ENCODE data around the gene CLEC17A. TPM values are rescaled to one million over a fixed set of nuclear protein-coding genes. Genes with fewer than 3 reads are reported as not detected.
"Not testable (repeated sequence)": the region's sequence is repeated elsewhere in the genome, so short reads cannot be mapped to it uniquely, and the experiment has no call there.

The CLEC17A gene
- total and polyA plus RNA-seq, 2 of the 8 experiments (the other 6 are each of a cell fraction or from before 2014, with no cell fraction given) = not detected

DNA sequence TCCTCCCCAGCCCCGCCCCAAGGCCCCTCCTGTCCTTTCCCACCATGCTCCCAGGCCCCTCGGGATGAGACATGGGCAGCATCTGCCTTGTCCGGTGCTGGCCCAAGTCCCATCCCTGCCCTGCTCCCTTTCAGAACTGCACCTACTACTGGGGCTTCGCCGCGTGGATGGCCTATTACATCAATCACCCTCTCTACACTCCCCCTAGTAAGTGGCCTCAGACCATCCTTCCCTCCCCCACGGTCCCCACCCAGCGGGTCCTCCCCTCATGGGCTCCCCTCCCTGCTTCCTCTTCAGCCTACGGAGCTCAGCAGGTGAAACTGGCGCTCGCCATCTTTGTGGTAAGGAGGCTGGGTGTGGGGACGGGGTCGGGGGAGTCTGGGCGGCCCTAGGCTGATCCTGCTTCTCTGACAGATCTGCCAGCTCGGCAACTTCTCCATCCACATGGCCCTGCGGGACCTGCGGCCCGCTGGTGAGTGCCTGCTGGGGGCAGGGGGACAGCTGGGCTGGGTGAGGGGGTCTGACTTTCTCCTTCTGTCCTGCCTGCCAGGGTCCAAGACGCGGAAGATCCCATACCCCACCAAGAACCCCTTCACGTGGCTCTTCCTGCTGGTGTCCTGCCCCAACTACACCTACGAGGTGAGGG, 18.1 kb upstream of the CLEC17A start:
- H3K36me3 ChIP-seq (ENCODE audit: control insufficient read depth in 2 of 4, insufficient read depth in 4 of 4, low read length in 3 of 4) = peaks cover 0 to 16% (median 6%) of the 10 kb centered on the region in 4 experiments; a peak in 3 of 8 replicates
- not testable (repeated sequence) for H3K56ac ChIP-seq (replicated peaks; ENCODE audit: insufficient read length, low read depth, low read length); H3K4me3 ChIP-seq (ENCODE audit: extremely low read depth in 1 of 4, insufficient read depth in 2 of 4, low read depth in 3 of 4, low read length in 4 of 4); H3K4ac ChIP-seq (replicated peaks; ENCODE audit: insufficient read length, low read depth, low read length); H3K23ac ChIP-seq (ENCODE audit: insufficient read length); H2BK15ac ChIP-seq (ENCODE audit: low read length); H4K5ac ChIP-seq (ENCODE audit: insufficient read length, low read depth, low read length); H4K91ac ChIP-seq (replicated peaks; ENCODE audit: insufficient read length, low read length); H2BK120ac ChIP-seq (replicated peaks; ENCODE audit: low read depth, low read length); H3K27me3 ChIP-seq (replicated peaks in 1 of 4; ENCODE audit: control insufficient read depth in 3 of 4, extremely low read depth in 1 of 4, insufficient read depth in 3 of 4, low read length in 3 of 4); H4K8ac ChIP-seq (ENCODE audit: extremely low read depth, insufficient read depth, low read length); H2AFZ ChIP-seq (ENCODE audit: low read length); DNase-seq (ENCODE audit: low read depth in 1 of 2, low spot score in 2 of 2); H3K79me1 ChIP-seq (ENCODE audit: low read depth, low read length); H3K4me2 ChIP-seq (ENCODE audit: insufficient read depth in 1 of 2, low read depth in 2 of 2, low read length in 2 of 2); H2BK5ac ChIP-seq (ENCODE audit: low read depth, low read length); H3K9ac ChIP-seq (replicated peaks in 1 of 4; ENCODE audit: extremely low read depth in 1 of 4, low read depth in 3 of 4, low read length in 3 of 4); H3K23me2 ChIP-seq (ENCODE audit: low read depth, low read length); H3K14ac ChIP-seq (ENCODE audit: insufficient read length); H3K9me3 ChIP-seq (ENCODE audit: insufficient read depth in 2 of 2, low read depth in 1 of 2, low read length in 1 of 2); H2BK12ac ChIP-seq (ENCODE audit: low read depth, low read length); H3K27ac ChIP-seq (ENCODE audit: low read depth, low read length); H2AK5ac ChIP-seq (ENCODE audit: low read depth, low read length); H2BK20ac ChIP-seq (ENCODE audit: low read length); H3K18ac ChIP-seq (ENCODE audit: extremely low read depth, low read length)
- WGBS, 2 experiments (ENCODE audit: extremely low coverage in 1 of 2, insufficient coverage in 1 of 2, insufficient read length in 1 of 2, insufficient replicate concordance in 2 of 2, low coverage in 1 of 2, low lambda C conversion rate in 2 of 2, missing lambda C conversion rate in 1 of 2) = 89% methylated on average over 14 of the region's 22 CpGs; no CpG with 5 or more reads in 1 of the 2 experiments
- H4K20me1 ChIP-seq (replicated peaks in 1 of 2; ENCODE audit: control insufficient read depth in 1 of 2, insufficient read depth in 2 of 2, low read length in 2 of 2) = peaks cover 0 to 17% of the 10 kb centered on the region in 2 experiments
- ChIA-PET POLR2A (ENCODE audit: partially characterized antibody) (interaction anchor here (1.2 kb wide), 1 partner anchor 14 kb away, joined by 4 read pairs; no protein-coding TSS in a partner anchor), CTCF (ENCODE audit: partially characterized antibody) (interaction anchor here (1.1 kb wide), 1 partner anchor 125 kb away, joined by 3 read pairs; the partner anchor contains the start of gene ZNF333)
- peaks cover 0 to 36% (median 31%) of the 10 kb centered on the region in 4 experiments; a peak in 6 of 7 replicates for H3K4me1 ChIP-seq (replicated peaks in 1 of 4; ENCODE audit: control insufficient read depth in 3 of 4, insufficient read depth in 4 of 4, low read length in 3 of 4)
- FAIRE-seq = peak; percentile 7
- H3K79me2 ChIP-seq (ENCODE audit: control insufficient read depth in 1 of 2, insufficient read depth in 2 of 2, low read length in 2 of 2) = peaks cover 0 to 17% of the 10 kb centered on the region in 2 experiments; a peak in 1 of 4 replicates
